ENCODE measurements around the gene NUAK2. TPM values are rescaled to one million over a fixed set of nuclear protein-coding genes. Genes with fewer than 3 reads are reported as not detected.

Gene NUAK2
- total and polyA plus RNA-seq, 2 of the 8 experiments (the other 6 are each of a cell fraction or from before 2014, with no cell fraction given), result 9.4 to 12.9 TPM

- ChIA-PET CTCF (ENCODE audit: partially characterized antibody) (interaction anchor here (0.7 to 42.6 kb wide), 9 partner anchors 8 to 382 kb away, joined by 3 to 2424 read pairs (median 5); partner anchors contain the start of genes KLHDC8A, NUAK2 and TMCC2), POLR2A (ENCODE audit: partially characterized antibody) (interaction anchor here (0.7 to 7.4 kb wide), 11 partner anchors 12 to 121 kb away, joined by 3 to 85 read pairs (median 3); partner anchors contain the start of gene NUAK2)
- H3K23me2 ChIP-seq (ENCODE audit: low read depth, low read length), result no peaks in the 10 kb centered on the region
- peak overlapping the region; percentile 3 for H4K91ac ChIP-seq (replicated peaks; ENCODE audit: insufficient read length, low read length)
- peak overlapping the region; percentile 40; the same call in 1 of the 2 replicates for H4K8ac ChIP-seq (ENCODE audit: extremely low read depth, insufficient read depth, low read length)
- no peak overlapping the region for H3K4me3 ChIP-seq (ENCODE audit: extremely low read depth in 1 of 4, insufficient read depth in 2 of 4, low read depth in 3 of 4, low read length in 4 of 4)
- H2BK5ac ChIP-seq (ENCODE audit: low read depth, low read length), result peak overlapping the region; percentile 40; the same call in 1 of the 2 replicates
- H3K27me3 ChIP-seq (replicated peaks in 1 of 4; ENCODE audit: control insufficient read depth in 3 of 4, extremely low read depth in 1 of 4, insufficient read depth in 3 of 4, low read length in 3 of 4), result no peaks in the 10 kb centered on the region
- H3K79me1 ChIP-seq (ENCODE audit: low read depth, low read length), result no peaks in the 10 kb centered on the region
- FAIRE-seq (no peak), DNase-seq (ENCODE audit: low read depth in 1 of 2, low spot score in 2 of 2) (no peak)
- H3K56ac ChIP-seq (replicated peaks; ENCODE audit: insufficient read length, low read depth, low read length), result no peak overlapping the region
- 0 out of 2 replicates have a peak, but pooled peaks have one; percentile 54 for TF ChIP-seq YY1 (IDR thresholded peaks at IDR 0.05; ENCODE audit: low read depth, low read length)
- TF ChIP-seq BRCA1 (IDR thresholded peaks at IDR 0.05; ENCODE audit: low read depth, low read length), result no peak
- 89% methylated on average over 8 of the region's 9 CpGs; no CpG with 5 or more reads in 1 of the 2 experiments for WGBS, 2 experiments (ENCODE audit: extremely low coverage in 1 of 2, insufficient coverage in 1 of 2, insufficient read length in 1 of 2, insufficient replicate concordance in 2 of 2, low coverage in 1 of 2, low lambda C conversion rate in 2 of 2, missing lambda C conversion rate in 1 of 2)
- H2BK12ac ChIP-seq (ENCODE audit: low read depth, low read length), result peak overlapping the region; percentile 85
- H3K18ac ChIP-seq (ENCODE audit: extremely low read depth, low read length), result no peak overlapping the region
- peak overlapping the region; percentile 86; the same call in 1 of the 2 replicates for H2BK20ac ChIP-seq (ENCODE audit: low read length)
- H3K4me1 ChIP-seq (replicated peaks in 1 of 4; ENCODE audit: control insufficient read depth in 3 of 4, insufficient read depth in 4 of 4, low read length in 3 of 4), result peaks cover 5 to 19% (median 11%) of the 10 kb centered on the region in 4 experiments; a peak in 6 of 7 replicates
- H3K23ac ChIP-seq (ENCODE audit: insufficient read length), result no peak overlapping the region
- peak overlapping the region; percentile 78 for H2AK5ac ChIP-seq (ENCODE audit: low read depth, low read length)
- H2AFZ ChIP-seq (ENCODE audit: low read length), result no peak overlapping the region
- peak overlapping the region; percentile 92; the same call in 1 of the 2 replicates for H2BK15ac ChIP-seq (ENCODE audit: low read length)
- no peaks in the 10 kb centered on the region for H3K9me3 ChIP-seq (ENCODE audit: insufficient read depth in 2 of 2, low read depth in 1 of 2, low read length in 1 of 2)
- H3K79me2 ChIP-seq (ENCODE audit: control insufficient read depth in 1 of 2, insufficient read depth in 2 of 2, low read length in 2 of 2), result no peaks in the 10 kb centered on the region
- H3K36me3 ChIP-seq (ENCODE audit: control insufficient read depth in 2 of 4, insufficient read depth in 4 of 4, low read length in 3 of 4), result peaks cover 0 to 4% (median 0%) of the 10 kb centered on the region in 4 experiments; a peak in 1 of 8 replicates
- no peak overlapping the region for H2BK120ac ChIP-seq (replicated peaks; ENCODE audit: low read depth, low read length)
- H3K4me2 ChIP-seq (ENCODE audit: insufficient read depth in 1 of 2, low read depth in 2 of 2, low read length in 2 of 2), result no peak overlapping the region
- H3K14ac ChIP-seq (ENCODE audit: insufficient read length), result no peak overlapping the region
- H3K27ac ChIP-seq (ENCODE audit: low read depth, low read length), result no peak overlapping the region
- no peak overlapping the region for H3K4ac ChIP-seq (replicated peaks; ENCODE audit: insufficient read length, low read depth, low read length)
- H3K9ac ChIP-seq (replicated peaks in 1 of 4; ENCODE audit: extremely low read depth in 1 of 4, low read depth in 3 of 4, low read length in 3 of 4), result no peak overlapping the region
- H4K20me1 ChIP-seq (replicated peaks in 1 of 2; ENCODE audit: control insufficient read depth in 1 of 2, insufficient read depth in 2 of 2, low read length in 2 of 2), result peaks cover 0 to 2% of the 10 kb centered on the region in 2 experiments
- no peak overlapping the region for H4K5ac ChIP-seq (ENCODE audit: insufficient read length, low read depth, low read length)
Observed at GRCh38 chr1:205275916-205276688, 45.4 kb downstream of the NUAK2 start.
